Esophagus (tissue), 2 donors: ENCODE measurements around the gene PPP1R9A. TPM values are rescaled to one million over a fixed set of nuclear protein-coding genes. Genes with fewer than 3 reads are reported as not detected.

Experiments
- H3K27ac ChIP-seq, 2 donors: one replicate each; pipeline ENCODE4 v1.5.1; 2013; ENCODE audit warnings: low read depth in 2 of 2, mild to moderate bottlenecking in 2 of 2, inconsistent platforms in 1 of 2, low read length in 1 of 2, moderate library complexity in 1 of 2
- H3K27me3 ChIP-seq, 2 donors: one replicate each; pipeline ENCODE4 v1.6.1; 2013; ENCODE audit warnings: low read length in 2 of 2, control low read depth in 1 of 2, mild to moderate bottlenecking in 1 of 2; ENCODE audit not compliant: insufficient read depth in 2 of 2, control insufficient read depth in 1 of 2
- H3K36me3 ChIP-seq, 2 donors: one replicate each; pipeline ENCODE4 v1.6.1; 2013; ENCODE audit warnings: low read length in 1 of 2; ENCODE audit not compliant: control insufficient read depth in 2 of 2, insufficient read depth in 2 of 2
- H3K4me1 ChIP-seq, 2 donors: one replicate each; pipeline ENCODE4 v1.6.1; 2013; ENCODE audit warnings: low read length in 1 of 2; ENCODE audit not compliant: control insufficient read depth in 2 of 2, insufficient read depth in 2 of 2
- H3K4me3 ChIP-seq, 2 donors: one replicate each; pipeline ENCODE4 v1.5.1; 2013; ENCODE audit warnings: low read length in 2 of 2, mild to moderate bottlenecking in 2 of 2, low read depth in 1 of 2, moderate library complexity in 1 of 2
- H3K9me3 ChIP-seq, 2 donors: one replicate each; pipeline ENCODE4 v1.6.1; 2013; ENCODE audit warnings: mild to moderate bottlenecking in 2 of 2, low read depth in 1 of 2, low read length in 1 of 2, moderate library complexity in 1 of 2; ENCODE audit not compliant: control insufficient read depth in 2 of 2, insufficient read depth in 1 of 2
- WGBS, 2 donors: extraction: QIAGEN DNeasy Blood & Tissue Kit; methylation state at CpG; one replicate each; pipeline ENCODE4 v1.1.7; 2013; 5-methylcytosine and 5-hydroxymethylcytosine counted together
- polyA plus RNA-seq, 2 donors: library from polyadenylated mRNA; stranded (reverse); fragments of 200-250 nt; gene quantifications; one replicate each; pipeline ENCODE4 v1.2.3, GENCODE V29; 2013
- donor health status: healthy with polysubstance abuse.
- donor health status: Bipolar disorder and iron deficiency.

PPP1R9A gene
- polyA plus RNA-seq, 2 donors: 0.51 to 0.65 TPM

GRCh38 chr7:95304990-95305389 lies 397.6 kb downstream of the PPP1R9A start:
- H3K27ac ChIP-seq: no peak overlapping the region
- H3K36me3 ChIP-seq: no peaks in the 10 kb centered on the region
- no peaks in the 10 kb centered on the region for H3K27me3 ChIP-seq
- no peak overlapping the region for H3K4me3 ChIP-seq
- 67 to 78% methylated on average over 7 of the region's 7 CpGs for WGBS, 2 donors
- H3K4me1 ChIP-seq: no peaks in the 10 kb centered on the region
- no peaks in the 10 kb centered on the region for H3K9me3 ChIP-seq

GRCh38 chr7:95309951-95310350 lies 402.6 kb downstream of the PPP1R9A start:
- Histone ChIP-seq H3K9me3 (no peaks in the 10 kb centered on the region), H3K27ac (no peak overlapping the region), H3K4me1 (no peaks in the 10 kb centered on the region), H3K4me3 (no peak overlapping the region), H3K27me3 (no peaks in the 10 kb centered on the region), H3K36me3 (no peaks in the 10 kb centered on the region)
- WGBS, 2 donors: 84 to 96% methylated on average over 2 of the region's 2 CpGs

- no peaks in the 10 kb centered on the region for H3K36me3 ChIP-seq
- no peaks in the 10 kb centered on the region for H3K9me3 ChIP-seq
- H3K27ac ChIP-seq: no peak overlapping the region
- H3K4me1 ChIP-seq: no peaks in the 10 kb centered on the region
- no peak overlapping the region for H3K4me3 ChIP-seq
- 90 to 95% methylated on average over 2 of the region's 2 CpGs for WGBS, 2 donors
- H3K27me3 ChIP-seq: no peaks in the 10 kb centered on the region
Observed at GRCh38 chr7:95311389-95311788, 404.0 kb downstream of the PPP1R9A start.

GRCh38 chr7:95312561-95312960 lies 405.2 kb downstream of the PPP1R9A start:
- Histone ChIP-seq H3K27me3 (no peaks in the 10 kb centered on the region), H3K4me3 (no peak overlapping the region), H3K9me3 (no peaks in the 10 kb centered on the region), H3K27ac (no peak overlapping the region), H3K36me3 (no peaks in the 10 kb centered on the region), H3K4me1 (no peaks in the 10 kb centered on the region)
- 89 to 90% methylated on average over 4 of the region's 4 CpGs for WGBS, 2 donors

- 77 to 79% methylated on average over 2 of the region's 2 CpGs for WGBS, 2 donors
- H3K4me3 ChIP-seq: no peak overlapping the region
- H3K27me3 ChIP-seq: no peaks in the 10 kb centered on the region
- no peaks in the 10 kb centered on the region for H3K4me1 ChIP-seq
- H3K9me3 ChIP-seq: no peaks in the 10 kb centered on the region
- no peak overlapping the region for H3K27ac ChIP-seq
- H3K36me3 ChIP-seq: no peaks in the 10 kb centered on the region
Observed at GRCh38 chr7:95316588-95316987, 409.2 kb downstream of the PPP1R9A start.

GRCh38 chr7:95317546-95317945 lies 410.2 kb downstream of the PPP1R9A start:
- WGBS, 2 donors: 40% methylated on average over 2 of the region's 2 CpGs
- Histone ChIP-seq H3K27ac (no peak overlapping the region), H3K4me3 (no peak overlapping the region), H3K27me3 (no peaks in the 10 kb centered on the region), H3K4me1 (no peaks in the 10 kb centered on the region), H3K36me3 (no peaks in the 10 kb centered on the region), H3K9me3 (no peaks in the 10 kb centered on the region)

- no peaks in the 10 kb centered on the region for H3K4me1 ChIP-seq
- no peaks in the 10 kb centered on the region for H3K36me3 ChIP-seq
- no peaks in the 10 kb centered on the region for H3K27me3 ChIP-seq
- WGBS, 2 donors: 72 to 73% methylated on average over 3 of the region's 3 CpGs
- H3K4me3 ChIP-seq: no peak overlapping the region
- H3K27ac ChIP-seq: no peak overlapping the region
- no peaks in the 10 kb centered on the region for H3K9me3 ChIP-seq
Observed at GRCh38 chr7:95317966-95318365, 410.6 kb downstream of the PPP1R9A start.

- Histone ChIP-seq H3K4me1 (no peaks in the 10 kb centered on the region), H3K4me3 (no peak overlapping the region), H3K27ac (no peak overlapping the region), H3K9me3 (no peaks in the 10 kb centered on the region), H3K27me3 (no peaks in the 10 kb centered on the region), H3K36me3 (no peaks in the 10 kb centered on the region)
- 85 to 88% methylated on average over 8 of the region's 8 CpGs for WGBS, 2 donors
Observed at GRCh38 chr7:95318501-95319100, 411.2 kb downstream of the PPP1R9A start.

- no peaks in the 10 kb centered on the region for H3K4me1 ChIP-seq
- no peaks in the 10 kb centered on the region for H3K9me3 ChIP-seq
- no peaks in the 10 kb centered on the region for H3K27me3 ChIP-seq
- 91 to 96% methylated on average over 1 of the region's 1 CpG for WGBS, 2 donors
- H3K36me3 ChIP-seq: no peaks in the 10 kb centered on the region
- H3K27ac ChIP-seq: no peak overlapping the region
- no peak overlapping the region for H3K4me3 ChIP-seq
Observed at GRCh38 chr7:95319570-95319969, 412.2 kb downstream of the PPP1R9A start.

- H3K27ac ChIP-seq: no peak overlapping the region
- no peaks in the 10 kb centered on the region for H3K9me3 ChIP-seq
- H3K36me3 ChIP-seq: no peaks in the 10 kb centered on the region
- 97 to 98% methylated on average over 1 of the region's 1 CpG for WGBS, 2 donors
- H3K27me3 ChIP-seq: peaks cover 0 to 5% of the 10 kb centered on the region in 2 donors
- H3K4me1 ChIP-seq: no peaks in the 10 kb centered on the region
- no peak overlapping the region for H3K4me3 ChIP-seq
Observed at GRCh38 chr7:95320651-95321050, 413.3 kb downstream of the PPP1R9A start.
